ENCODE results near the gene ARL14EPL. TPM values are rescaled to one million over a fixed set of nuclear protein-coding genes. Genes with fewer than 3 reads are reported as not detected.
"Not testable (repeated sequence)": the region's sequence is repeated elsewhere in the genome, so short reads cannot be mapped to it uniquely, and the experiment has no call there.

ARL14EPL gene
- total RNA-seq, 1 donor from 2014 or later: not detected

DNA sequence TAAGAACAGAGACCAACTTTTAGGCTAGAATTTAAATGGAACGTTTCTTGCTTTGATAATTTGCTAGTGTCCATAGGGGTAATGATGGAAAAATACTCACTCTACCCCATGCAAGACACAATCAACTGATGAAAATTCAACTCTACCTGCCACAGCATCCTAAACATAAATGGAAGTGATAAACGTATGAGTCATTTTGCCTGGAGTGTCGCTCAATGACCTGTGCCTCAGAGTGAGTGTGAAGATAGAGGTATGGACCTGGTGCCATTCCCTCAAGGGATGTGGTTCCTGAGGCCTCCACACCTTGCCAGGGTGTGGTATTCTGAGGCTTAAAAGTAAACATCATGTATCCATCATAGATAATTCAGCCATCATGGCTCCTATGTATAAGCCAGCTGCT is 14.0 kb downstream of the ARL14EPL start:
- DNase-seq (ENCODE audit: low spot score): no peak

DNA sequence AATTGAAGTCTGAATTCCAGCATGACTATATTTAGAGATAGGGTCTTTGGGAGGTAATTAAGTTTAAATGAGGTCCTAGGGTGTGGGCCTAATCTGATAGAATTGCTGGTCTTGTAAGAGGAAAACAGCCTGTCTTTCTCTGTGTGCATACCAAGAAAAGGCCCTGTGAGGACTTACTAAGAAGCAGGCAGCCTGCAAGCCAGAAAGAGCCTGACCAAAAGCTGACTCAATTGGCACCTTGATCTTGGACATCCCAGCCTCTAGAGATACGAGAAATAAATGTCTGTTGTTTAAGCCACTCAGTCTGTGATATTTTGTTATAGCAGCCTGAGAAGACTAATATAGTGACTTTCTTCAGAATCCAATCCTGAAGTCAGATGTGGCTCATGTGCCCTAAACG is 14.6 kb downstream of the ARL14EPL start:
- DNase-seq (ENCODE audit: low spot score): no peak

DNA sequence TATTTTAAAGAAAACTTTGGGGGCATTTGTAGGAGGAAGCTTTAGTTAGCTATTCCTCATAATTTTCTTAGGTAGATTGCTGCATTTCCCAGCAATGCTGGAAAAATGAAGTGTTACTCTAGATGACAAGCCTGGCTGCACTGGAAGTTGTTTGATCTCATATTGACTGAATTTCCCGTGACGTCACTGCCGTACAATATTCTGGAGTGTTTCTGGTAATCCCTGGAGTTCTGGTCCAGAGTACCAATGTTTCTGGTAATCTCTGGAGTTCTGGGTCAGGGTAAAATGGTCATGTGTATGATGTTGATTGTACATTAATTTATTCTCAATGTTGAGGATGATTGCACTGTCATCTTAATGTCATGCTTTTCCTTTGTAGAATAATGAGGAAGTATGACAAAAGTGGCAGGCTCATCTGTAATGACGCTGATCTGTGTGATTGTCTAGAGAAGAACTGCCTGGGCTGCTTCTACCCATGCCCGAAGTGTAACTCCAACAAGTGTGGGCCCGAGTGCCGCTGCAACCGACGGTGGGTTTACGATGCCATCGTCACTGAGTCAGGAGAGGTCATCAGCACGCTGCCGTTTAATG is 26.2 kb downstream of the ARL14EPL start:
- no peak for DNase-seq (ENCODE audit: low spot score)

DNA sequence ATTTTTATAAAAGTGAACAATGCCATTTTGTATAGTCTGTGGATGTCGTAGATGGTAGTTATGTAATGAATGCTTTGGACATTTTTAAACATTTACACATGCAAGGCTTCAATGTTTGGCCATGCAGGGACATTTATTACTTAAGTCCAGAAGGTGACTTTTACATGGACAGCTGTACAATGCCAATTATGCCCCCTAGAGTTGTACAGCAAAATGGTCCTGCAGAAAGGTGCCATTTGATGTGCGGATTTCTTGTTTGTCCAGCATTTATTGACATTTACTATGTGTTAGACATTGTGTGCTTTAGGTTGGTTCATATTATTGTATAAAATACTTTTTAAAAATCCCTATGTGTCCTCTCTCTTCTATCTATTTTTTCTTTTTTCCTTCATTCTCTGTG is 30.1 kb downstream of the ARL14EPL start:
- DNase-seq (ENCODE audit: low spot score): no peak

DNA sequence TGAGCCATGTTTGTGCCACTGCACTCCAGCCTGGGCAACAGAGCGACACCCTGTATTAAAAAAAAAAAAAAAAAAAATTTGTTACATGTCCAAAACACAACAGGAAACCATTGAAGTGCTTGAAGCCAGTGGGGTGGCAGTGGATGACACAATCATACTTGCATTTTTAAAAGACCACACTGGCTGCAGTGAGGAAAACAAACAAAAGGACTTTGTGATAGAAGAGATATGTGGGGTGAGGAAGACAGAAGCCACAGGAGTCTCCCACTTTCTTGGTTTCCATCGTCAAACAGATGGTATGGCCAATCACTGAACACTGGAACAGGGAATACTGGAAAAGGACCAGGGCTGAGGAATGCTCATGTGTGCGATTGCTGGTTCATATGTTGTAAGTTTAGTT is 31.7 kb downstream of the ARL14EPL start:
- DNase-seq (ENCODE audit: low spot score): no peak

DNA sequence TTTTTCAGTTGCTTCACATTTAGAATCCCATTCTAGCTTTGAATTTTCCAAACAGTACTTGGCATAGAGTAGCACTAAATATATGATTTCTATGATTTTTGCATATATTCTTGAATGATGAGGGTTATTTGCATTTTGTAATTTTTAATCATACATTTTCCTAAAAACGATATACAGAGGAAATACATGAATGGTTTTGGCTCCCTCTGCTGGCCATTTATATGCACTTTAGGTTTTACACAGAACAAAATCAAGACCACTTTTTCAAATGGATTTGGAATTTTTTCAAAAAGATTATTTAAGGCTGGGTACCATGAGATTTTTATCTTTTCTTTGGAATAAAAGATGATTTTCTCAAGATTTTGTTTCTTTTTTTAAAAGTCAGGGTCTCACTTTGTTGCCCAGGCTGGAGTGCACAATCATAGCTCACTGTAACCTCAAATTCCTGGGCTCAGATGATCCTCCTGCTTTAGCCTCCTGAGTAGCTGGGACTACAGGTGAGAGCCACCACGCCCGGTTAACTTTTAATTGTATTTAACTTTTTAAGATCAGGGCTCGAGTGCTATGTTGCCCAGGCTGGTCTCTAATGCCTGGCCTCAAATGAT is 35.9 kb downstream of the ARL14EPL start:
- DNase-seq (ENCODE audit: low spot score): no peak

DNA sequence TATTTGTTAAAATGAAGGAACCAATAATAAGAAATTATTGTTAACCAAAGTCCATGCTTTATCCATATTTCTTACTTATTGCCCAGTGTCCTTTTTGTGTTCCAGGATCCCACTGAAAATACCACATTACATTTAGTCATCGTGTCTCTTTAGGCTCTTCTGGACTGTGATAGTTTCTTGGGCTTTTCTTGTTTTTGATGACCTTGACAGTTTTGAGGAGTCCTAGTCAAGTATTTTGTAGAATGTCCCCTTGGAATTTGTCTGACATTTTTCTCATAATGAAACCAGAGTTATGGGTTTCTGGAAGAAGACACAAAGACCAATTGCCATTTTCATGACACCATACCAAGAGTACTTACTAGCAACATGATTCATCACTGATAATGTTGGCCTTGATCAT is 38.9 kb downstream of the ARL14EPL start:
- no peak for DNase-seq (ENCODE audit: low spot score)

DNA sequence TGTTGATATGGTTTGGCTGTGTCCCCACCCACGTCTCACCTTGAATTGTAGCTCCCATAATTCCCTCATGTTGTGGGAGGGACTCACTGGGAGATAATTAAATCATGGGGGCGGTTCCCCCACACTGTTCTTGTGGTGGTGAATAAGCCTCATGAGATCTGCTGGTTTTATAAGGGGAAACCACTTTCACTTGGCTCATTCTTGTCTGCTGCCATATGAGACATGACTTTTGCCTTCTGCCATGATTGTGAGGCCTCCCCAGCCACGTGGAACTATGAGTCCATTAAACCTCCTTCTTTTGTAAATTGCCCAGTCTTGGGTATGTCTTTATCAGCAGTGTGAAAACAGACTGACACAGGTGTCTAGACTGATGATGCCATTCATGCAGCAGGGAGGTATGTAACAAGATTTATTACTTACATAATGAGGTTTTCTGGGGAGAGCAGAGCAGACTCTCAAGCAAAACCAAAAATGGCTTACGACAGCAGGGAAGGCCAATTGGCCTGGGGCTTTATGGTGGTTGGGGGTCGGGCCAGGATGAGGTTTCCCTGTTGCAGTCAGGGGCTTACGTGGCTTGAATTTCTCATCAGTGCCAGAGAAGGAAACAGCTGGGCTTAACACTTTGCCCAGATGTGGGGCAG is 43.0 kb downstream of the ARL14EPL start:
- DNase-seq (ENCODE audit: low spot score): no peak

DNA sequence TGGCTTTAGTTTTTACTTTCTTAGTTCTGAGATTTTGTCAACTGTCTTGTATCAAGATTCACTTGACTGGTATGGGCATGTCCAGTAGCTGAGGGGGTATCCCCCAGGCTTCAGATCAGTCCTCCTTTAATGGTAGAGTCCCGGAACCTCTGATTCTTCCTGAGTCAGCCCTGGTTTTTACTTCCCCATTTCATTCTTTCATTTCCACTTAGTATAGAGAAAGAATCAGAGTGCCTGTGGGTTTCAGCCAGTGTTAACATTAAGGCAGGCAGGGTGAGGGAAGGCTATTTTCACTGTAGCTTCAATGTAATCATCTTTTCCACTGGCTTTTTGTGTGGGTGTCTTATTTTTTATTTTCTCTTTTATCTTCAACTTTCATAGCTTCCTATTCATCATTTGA is 44.2 kb downstream of the ARL14EPL start:
- DNase-seq (ENCODE audit: low spot score): no peak

DNA sequence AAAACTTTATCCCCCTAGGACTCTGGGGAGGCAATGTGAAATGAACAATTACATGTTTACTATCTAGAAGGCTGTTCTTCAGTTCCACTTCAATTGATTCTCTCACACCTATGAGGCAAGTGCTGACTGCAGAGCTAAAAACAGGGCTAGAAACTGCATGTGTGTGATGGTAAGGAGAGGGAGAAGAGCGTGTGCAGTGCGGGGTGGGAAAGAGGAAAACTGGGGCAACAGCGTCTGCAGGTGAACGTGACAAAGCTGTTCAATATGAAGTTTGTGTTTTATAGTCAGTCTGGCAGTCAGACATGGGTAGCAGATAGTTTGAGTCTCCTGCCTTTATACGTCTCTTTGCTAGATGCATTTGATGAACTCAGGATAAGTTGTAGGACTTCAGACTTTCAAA is 45.9 kb downstream of the ARL14EPL start:
- DNase-seq (ENCODE audit: low spot score): no peak

DNA sequence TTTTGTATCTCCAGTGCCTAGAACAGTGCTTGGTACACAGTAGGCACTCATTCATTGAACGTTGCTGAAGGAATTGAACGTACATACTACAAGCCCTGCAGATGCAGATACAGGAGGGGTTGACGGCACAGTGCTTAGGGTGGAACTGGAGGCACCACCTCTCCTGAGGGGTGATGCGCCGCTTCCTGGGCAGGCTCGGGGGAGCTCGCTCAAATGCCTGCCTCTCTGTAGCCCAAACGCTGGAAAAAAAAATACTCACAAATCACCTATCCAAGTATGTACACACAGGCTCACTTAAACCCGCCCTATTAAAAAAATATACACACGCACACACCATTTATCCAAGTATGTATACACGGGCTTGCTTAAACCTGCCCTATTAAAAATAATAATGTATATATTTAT is 52.0 kb downstream of the ARL14EPL start:
- DNase-seq (ENCODE audit: low spot score): no peak

DNA sequence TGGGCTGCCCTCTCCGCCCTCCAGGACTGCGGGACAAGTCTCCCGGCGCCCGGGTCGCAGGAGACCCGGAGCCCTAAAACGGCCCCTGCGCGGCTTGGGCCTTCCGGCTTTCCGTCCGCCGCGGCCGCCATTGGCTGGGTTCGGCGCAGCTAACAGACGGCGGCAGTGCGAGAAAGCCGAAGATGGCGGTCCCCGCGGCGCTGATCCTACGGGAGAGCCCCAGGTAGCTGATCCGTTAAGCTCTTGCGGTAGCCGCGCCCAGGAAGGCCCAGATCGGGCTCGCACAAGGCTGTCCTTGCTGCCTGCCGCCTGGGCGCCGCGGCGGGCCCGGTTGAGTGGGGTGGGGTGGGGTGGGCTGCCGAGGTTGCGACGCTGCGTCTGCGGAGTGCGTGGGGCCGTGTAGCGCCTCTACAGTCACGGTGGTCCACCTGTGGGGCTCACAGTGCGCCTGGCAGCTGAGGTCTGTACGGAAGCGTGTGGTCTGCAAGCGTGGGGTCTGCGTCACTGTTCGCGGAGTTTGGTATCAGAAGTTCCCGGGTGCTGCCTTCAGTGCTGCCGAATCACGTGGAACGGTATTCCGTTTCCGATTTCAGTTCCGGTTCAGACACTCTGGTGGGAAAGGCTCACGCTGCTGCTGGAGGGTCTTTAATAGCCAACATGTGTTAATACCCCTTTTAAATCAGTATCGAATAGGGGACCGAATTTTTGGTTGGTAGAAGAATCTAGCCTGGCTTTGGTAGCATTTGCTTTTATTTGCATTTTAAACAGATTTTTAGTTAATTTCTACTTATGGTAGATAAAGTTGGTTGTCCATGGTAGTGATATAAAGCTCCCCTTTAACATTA is 52.8 kb downstream of the ARL14EPL start, which contains the start of gene COMMD10:
Gene COMMD10, plus strand, starts transcription at position 155 of the 845 bp plus-strand sequence.
- peak; percentile 94 for DNase-seq (ENCODE audit: low spot score)

DNA sequence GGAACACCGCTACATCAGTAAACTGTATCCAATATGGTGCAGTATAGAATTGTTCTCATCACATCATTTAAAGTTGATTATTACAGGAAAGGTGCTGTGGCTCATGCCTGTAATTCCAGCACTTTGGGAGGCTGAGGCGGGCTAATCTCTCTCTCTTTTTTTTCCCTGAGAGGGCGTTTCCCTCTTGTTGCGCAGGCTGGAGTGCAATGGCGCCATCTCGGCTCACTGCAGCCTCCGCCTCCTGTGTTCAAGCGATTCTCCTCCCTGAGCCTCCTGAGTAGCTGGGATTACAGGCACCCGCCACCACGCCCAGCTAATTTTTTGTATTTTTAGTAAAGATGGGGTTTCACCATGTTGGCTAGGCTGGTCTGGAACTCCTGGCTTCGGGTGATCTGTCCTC is 54.0 kb downstream of the ARL14EPL start:
- not testable (repeated sequence) for DNase-seq (ENCODE audit: low spot score)

DNA sequence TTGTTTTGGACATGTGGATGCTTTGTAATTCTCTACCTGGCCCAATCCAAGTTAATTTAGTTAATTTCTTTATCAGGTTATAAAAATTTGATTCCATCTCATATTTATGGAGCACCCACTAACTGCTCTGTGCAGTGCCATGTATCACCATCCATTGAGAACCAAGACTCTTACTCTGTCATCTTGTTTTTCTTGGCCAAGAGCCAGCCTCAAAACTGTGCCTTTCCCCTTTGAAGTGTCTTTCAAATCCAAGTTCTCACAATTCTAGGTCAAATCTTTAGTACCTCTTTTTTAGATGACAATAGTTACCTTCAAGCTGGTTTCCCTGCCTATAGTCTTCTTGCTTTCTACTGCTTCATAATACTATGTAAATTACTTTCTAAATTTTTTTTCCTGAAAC is 55.8 kb downstream of the ARL14EPL start:
- DNase-seq (ENCODE audit: low spot score): no peak

DNA sequence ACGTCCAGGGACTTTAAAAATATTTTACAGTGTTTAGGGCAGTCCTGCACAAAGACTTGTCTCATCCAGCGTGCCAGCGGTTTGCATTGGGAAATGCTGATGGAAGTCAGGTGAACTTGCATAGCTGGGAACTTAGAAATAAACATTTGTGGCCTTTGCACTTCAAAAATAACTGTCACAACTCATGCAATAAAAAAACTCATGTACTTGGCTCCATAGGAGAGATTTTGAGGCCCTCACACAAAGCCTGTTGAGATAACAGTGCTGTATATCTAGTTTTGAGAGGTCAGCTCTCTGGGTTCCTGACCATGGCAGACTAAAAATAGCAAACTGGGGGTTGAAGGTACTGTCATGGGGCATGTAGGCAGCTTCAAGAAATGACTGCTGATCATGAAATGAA is 58.0 kb downstream of the ARL14EPL start:
- DNase-seq (ENCODE audit: low spot score): no peak

DNA sequence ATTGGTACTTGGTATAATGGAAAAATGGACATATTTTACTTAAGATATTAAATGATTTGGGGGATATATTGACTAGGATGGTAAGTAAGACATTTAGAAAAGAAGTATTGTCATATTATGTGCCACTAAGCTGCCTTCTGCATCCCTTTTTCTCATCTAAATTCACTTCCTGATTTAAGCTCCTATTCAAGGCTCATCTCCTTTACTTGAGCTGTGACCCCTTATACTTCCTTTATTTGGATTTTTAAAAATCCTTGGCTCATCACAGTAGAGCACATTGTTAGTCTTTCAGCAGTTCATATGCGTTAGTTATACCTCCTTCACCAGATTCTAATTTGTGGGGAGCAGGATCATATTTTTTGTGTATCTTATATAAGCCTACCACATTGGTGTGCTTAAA is 59.1 kb downstream of the ARL14EPL start:
- DNase-seq (ENCODE audit: low spot score): no peak

DNA sequence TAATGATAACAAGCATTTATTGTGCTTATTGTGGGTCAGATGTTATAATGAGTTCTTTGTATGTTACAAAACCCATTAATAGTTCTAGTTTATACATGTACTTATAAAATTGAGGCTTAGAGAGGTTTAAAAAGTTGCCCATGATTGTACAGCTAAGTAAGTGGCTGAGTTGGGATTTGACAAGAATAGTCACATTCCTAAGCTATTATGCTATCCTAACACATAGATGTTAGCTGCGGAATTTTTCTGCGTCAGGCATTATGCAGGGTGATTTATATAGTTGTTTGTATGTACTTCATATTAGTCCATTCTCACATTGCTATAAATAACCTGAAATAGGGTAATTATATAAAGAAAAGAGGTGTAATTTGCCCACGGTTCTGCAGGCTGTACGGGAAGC is 65.0 kb downstream of the ARL14EPL start:
- no peak for DNase-seq (ENCODE audit: low spot score)

DNA sequence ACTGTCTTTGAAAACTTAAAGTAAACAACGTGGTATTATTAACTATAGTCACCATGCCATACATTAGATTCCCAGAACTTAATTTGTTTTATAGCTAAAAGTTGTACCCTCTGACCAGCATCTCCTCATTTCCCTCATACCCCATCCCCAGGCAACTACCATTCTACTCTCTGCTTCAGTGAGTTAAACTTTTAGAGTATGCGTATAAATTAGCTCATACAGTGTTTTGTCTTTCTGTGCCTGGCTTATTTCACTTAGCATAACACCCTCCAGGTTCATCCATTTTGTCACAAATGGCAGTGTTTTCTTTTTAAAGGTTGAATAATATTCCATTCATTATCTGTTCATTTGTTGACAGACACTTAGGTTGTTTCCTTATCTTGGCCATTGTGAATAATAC is 66.7 kb downstream of the ARL14EPL start:
- no peak for DNase-seq (ENCODE audit: low spot score)

DNA sequence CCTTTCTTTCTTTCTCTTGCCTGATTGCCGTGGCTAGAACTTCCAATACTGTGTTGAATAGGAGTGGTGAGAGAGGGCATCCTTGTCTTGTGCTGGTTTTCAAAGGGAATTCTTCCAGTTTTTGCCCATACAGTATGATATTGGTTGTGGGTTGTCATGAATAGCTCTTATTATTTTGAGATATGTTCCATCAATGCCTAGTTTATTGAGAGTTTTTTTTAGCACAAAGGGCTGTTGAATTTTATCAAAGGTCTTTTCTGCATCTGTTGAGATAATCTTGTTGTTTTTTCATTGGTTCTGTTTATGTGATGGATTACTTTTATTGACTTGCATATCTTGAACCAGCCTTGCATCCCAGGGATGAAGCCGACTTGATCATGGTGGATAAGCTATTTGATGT is 72.7 kb downstream of the ARL14EPL start:
- DNase-seq (ENCODE audit: low spot score): not testable (repeated sequence)

All from mesenteric fat pad (tissue), 1 donor.